Activated CD8-positive, alpha-beta memory T cell treated with anti-CD3 and anti-CD28 coated beads for 4 hours (primary cell): Measurements from ENCODE around the gene NFAM1.

Experiments used
- DNase-seq, 2 donors: peaks; one replicate each; pipeline ENCODE4 v3.0.0-alpha.2; 2020; ENCODE audit warnings: low read depth in 2 of 2

The NFAM1 gene

GRCh38 chr22:42360348-42360747, 71.9 kb downstream of the NFAM1 start:
- no peak for DNase-seq

DNA sequence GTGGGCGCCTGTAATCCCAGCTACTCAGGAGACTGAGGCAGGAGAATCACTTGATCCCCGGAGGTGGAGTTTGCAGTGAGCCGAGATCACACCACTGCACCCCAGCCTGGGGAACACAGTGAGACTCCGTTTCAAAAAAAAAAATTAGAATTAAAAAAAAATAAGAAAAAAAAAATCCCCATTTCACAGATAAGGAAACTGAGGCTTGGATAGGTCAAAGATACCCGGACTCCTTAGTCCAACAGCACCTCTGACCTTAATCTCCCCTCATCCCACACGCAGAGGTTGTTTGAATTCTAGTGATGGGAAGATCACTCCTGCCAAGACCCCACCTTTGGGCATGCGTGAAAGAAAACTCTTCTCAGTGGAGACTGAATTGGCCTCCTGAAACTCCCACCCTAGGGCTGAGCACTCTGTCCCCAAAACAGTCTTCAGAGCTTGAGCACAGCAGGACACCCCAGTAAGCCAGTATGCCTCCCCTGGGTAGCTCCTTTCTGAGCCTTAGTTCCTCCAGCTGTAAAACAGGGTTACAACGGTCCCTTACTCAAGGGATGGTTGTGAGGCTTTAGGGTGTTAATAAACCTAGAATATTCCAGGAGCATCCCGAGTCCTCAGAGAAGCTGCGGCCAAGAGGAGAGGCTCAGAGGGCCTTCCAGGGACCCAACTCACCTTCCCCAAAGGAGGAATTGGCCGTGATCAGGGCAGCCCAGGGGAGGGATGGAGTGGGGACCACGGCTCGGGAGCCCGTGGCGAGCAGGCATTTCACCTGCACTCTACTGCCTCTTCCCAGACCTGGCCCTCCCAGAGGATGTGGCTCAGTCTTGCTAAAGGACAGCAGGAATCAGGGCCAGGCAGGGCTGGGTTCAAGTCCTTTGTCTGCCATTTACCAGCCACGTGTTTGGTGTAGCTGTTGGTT, 73.3 kb downstream of the NFAM1 start:
- DNase-seq, result no peak

DNA sequence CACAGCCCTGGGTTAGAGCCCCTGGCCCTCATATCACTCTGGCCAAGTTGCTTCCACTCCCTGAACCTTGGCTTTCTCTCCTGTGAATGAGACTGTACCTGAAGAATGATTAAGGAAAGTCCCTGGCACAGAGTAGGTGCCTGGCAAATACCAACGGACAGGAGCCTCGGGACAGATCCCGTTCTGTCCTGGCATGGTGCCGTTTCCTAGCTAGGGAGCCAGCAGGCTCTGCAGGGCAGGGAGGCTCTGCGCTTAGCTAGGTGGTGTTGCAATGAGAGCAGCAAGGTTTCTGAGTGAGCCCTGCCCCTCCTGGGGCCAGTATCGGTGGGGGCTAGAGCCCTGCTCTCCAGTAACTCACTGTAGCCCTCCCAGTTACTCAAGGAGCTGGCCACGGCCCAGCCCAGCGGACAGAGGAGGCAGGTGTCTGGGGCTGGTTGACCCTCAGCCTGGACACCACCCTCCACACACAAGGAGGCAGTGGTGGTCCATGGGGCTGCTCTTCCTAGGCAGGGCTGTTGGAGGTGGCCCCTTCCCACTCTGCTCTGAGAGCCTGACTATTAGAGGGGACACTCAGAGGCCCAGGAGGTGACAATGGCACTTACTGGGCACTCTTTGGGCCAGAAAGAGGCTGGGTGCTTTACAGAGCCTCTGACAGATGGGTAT, 74.4 kb downstream of the NFAM1 start:
- no peak for DNase-seq

- DNase-seq, result no peak
These were observed 75.0 kb downstream of the NFAM1 start for GRCh38 chr22:42357221-42357620.

DNA sequence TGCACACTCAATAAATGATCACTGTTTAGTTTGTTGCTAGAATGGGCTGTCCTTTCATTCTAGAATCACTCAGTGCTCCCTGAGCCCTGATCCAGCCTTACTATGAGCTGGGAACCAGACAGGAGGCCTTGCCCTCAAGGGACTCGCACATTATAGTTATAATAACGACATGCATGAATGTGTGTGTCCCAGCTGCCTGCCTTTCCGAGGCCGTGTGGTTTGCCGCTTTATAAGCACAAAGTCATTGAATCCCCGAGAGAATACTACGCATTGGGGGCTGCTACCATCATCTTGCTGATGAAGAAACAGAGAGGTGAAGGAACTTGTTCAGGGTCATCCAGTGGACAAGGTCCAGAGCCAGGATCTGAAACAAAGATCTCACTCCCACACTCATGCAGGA, 75.7 kb downstream of the NFAM1 start:
- no peak for DNase-seq

- no peak for DNase-seq
These were observed 78.1 kb downstream of the NFAM1 start for GRCh38 chr22:42353883-42354727.

DNA sequence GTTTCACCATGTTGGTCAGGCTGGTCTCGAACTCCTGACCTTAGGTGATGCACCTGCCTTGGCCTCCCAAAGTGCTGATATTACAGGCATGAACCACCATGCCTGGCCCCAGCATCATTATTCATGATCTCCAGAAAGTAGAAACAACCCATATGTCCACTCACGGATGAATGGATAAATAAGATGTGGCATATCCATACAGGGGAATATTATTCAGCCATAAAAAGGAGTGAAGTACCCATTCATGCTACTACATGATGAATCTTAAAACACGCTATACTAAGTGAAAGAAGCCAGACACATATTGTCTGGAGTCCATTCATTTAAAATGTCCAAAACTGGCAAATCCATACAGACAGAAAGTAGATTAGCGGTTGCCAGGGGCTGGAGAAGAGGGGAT, 81.8 kb downstream of the NFAM1 start:
- no peak for DNase-seq

DNA sequence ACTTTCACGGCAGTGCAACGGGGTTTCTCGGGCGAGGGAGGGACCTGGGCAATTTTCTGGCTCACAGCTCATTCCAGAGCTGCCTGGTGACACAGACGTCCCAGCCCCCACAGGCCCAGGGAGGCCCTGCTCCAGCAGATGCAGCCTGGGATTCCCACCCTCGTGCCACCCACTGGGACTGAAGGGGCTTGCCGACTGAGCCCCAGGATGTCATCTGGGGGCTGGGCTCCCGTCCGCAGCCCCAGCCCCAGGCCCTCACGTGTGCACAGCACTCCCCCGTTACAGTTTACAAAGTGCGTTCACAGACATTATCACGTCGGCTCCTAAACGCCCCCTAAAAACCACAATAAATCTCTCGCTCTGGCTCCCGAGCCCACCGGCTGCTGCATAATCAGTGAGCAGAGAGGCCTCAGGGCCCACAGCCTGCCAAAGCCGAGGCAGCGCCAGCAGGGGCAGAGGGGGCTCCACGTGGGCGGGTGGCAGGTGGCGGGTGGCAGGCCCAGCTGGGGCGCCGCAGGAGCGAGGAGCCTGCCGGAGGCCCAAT, 84.8 kb downstream of the NFAM1 start:
- DNase-seq, result no peak

GRCh38 chr22:42346722-42347121, 85.5 kb downstream of the NFAM1 start:
- DNase-seq, result no peak

DNA sequence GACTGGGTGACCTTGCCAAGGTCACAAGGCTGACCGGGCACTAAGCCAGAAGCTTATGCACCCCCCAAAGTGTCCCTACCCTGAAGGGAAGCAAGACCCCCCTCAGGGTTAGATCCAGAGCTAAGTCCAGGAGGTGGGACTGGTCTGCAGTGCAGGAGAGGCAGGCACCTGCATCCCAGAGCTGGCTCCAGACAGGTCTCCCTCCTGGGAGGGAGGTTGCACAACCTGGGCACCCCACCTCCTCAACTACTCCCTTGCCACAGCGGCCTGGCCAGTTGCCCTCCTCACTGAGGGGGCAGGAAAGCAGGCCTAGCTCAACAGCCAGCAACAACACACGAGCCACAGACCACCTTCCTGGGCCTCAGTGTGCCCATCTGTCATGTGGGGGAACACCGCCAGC, 86.7 kb downstream of the NFAM1 start:
- DNase-seq, result no peak

GRCh38 chr22:42344361-42344905, 87.8 kb downstream of the NFAM1 start:
- DNase-seq, result no peak

GRCh38 chr22:42343531-42344081, 88.6 kb downstream of the NFAM1 start:
- DNase-seq, result no peak

DNA sequence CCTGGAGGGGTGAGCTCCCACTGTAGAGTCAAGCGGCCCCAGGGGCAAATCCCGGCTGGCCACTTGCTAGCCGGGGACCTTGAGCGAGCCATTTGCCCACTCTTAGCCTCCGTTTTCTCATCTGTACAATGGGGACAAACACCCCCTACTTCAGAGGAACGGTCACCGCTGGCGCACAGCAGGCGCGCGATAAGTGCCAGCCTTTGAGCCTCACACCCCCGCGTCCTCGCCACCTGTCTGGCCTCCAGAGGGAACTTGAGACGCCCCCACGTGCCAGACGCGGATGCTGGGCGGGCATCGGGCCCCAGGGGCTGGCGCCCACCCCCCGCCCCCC, 89.1 kb downstream of the NFAM1 start:
- no peak for DNase-seq

- DNase-seq, result no peak
These were observed 89.6 kb downstream of the NFAM1 start for GRCh38 chr22:42342426-42343120.

DNA sequence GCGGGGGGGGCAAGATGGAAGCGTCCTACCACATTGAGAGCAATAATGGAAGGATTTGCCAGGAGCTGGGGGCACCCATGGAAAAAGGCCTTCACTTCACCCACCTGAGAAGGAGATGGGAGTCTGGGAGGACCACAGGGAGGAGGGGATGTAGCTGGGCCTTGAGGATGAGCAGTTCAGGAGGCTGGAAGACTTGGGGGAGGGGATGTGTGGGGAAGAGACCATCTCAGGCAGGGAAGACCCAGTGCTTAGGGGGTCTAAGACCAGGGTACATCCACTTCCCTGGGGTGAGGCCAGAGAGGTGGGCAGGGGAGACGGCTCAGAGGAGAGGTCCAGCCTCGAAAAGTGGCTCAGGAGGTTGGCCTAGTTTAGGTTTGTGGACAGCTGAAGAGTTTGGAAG, 90.4 kb downstream of the NFAM1 start:
- no peak for DNase-seq

GRCh38 chr22:42340829-42341383, 91.3 kb downstream of the NFAM1 start:
- DNase-seq, result no peak

DNA sequence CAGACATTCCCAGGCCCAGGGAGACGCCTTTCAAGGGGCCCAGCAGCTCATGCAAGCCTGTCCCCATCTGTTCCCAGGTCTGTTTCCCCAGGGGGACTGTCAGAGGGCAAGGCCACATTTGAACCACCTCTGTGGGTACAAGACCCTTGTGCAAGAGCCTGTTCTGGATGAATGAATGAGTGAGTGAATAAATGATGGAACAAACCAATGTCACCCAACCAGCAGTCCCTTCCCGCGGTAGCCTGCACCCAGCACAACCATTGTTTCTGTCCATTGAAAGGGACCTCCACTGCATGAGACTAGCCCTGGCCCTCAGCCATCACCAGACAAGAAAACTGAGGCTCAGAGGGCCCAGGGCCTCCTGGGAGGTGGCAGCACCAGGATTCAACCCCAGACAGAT, 92.1 kb downstream of the NFAM1 start:
- no peak for DNase-seq

DNA sequence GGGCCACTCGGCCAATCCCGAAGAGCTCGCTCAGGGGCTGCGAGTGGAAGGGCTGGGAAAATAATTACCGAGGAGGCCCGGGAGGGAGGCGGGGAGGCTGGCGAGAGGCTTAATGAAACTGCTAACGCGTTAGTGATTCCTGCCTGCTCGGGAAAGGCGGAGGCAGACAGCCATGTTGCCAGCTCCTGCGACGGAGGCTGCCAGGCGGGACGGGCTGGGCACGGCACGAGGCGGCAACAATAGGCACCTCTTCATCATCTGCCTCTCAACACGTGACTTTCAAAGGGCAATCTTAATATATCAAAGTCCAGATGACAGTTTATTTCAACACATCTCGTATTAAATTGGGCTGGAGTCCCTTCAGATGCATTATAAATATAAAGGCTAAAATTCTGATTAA, 93.7 kb downstream of the NFAM1 start:
- no peak for DNase-seq

GRCh38 chr22:42337356-42337755, 94.8 kb downstream of the NFAM1 start:
- no peak for DNase-seq

DNA sequence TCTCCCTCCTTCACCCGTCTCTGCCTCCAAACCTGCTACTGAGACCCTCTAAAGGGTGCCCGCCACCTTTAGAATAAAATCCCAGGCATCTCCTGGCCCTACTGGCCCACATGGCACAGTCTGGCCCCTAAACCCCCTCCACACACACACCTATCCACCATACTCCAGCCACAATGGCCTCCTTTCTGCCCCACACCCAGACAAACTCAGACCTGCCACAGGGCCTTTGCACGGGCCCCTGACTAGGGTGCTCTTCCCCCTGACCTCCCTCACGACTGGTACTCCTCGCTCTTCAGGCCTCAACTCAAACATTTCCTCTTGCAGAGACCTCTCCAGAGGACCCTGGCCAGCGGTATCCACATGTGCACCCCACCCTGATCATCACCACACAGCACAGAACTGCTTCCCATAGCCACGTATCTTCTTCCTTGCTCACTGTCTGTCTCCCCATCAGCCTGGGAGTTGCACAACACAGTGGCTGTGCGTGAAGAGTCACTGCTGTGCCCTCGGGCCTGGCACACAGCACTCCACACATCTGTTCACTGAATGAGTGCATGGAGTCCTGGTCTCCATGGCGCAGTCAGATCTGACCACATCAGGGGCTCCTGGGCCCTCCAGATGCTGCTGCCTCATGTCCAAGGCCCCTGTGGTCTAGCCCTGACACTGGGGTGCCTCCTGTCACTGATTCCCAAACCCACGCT, 95.5 kb downstream of the NFAM1 start:
- DNase-seq, result no peak
